Prostate gland (tissue), 2 donors: Measurements from ENCODE around the gene CAPN5. TPM values are rescaled to one million over a fixed set of nuclear protein-coding genes. Genes with fewer than 3 reads are reported as not detected.

Experiments used
- DNase-seq: peaks from one replicate; pipeline ENCODE4 v3.0.0-alpha.2; 2019; ENCODE audit warnings: low spot score
- H3K27ac ChIP-seq, 2 donors: fragments of 200-600 bp; sonication (generic); 2 replicates each; pipeline ENCODE4 v1.5.1; 2017 to 2019
- H3K27me3 ChIP-seq: fragments of 200-600 bp; sonication (generic); replicated peaks from 2 replicates; pipeline ENCODE4 v1.5.1; 2019; ENCODE audit not compliant: insufficient read depth
- H3K36me3 ChIP-seq, 2 donors: fragments of 200-600 bp; sonication (generic); 1 replicate in 1 of 2; 2 replicates in 1 of 2; pipeline versions ENCODE4 v1.5.1 to v1.8.1; 2017 to 2019
- H3K4me1 ChIP-seq: fragments of 200-600 bp; sonication (generic); replicated peaks from 2 replicates; pipeline ENCODE4 v1.5.1; 2019
- H3K4me3 ChIP-seq, 2 donors: fragments of 200-600 bp; sonication (generic); 2 replicates each; pipeline ENCODE4 v1.5.1; 2017 to 2019
- H3K9me3 ChIP-seq: fragments of 200-600 bp; sonication (generic); 2 replicates; pipeline ENCODE4 v1.5.1; 2017
- CTCF ChIP-seq, 4 experiments: fragments of 200-600 bp in 2 of 4; fragments of 450-650 bp in 2 of 4; sonication (generic) in 2 of 4; IDR thresholded peaks; 1 replicate in 3 of 4; 2 replicates in 1 of 4; pipeline ENCODE4 v1.5.1; 2016 to 2019; ENCODE audit warnings: antibody characterized with exemption in 4 of 4, mild to moderate bottlenecking in 2 of 4, moderate library complexity in 2 of 4
- POLR2A ChIP-seq: fragments of 450-650 bp; IDR thresholded peaks from one replicate; pipeline ENCODE4 v1.6.1; 2016; ENCODE audit warnings: antibody characterized with exemption, mild to moderate bottlenecking
- POLR2AphosphoS5 ChIP-seq: sonication (generic); formaldehyde crosslinking; IDR thresholded peaks from one replicate; pipeline ENCODE4 v1.6.1; 2017; ENCODE audit warnings: antibody characterized with exemption
- WGBS: methylation state at CpG from one replicate; pipeline ENCODE4 v1.1.5; 2018; 5-methylcytosine and 5-hydroxymethylcytosine counted together
- intact Hi-C: fragments of 100-400 bp; cut with DNase I; formaldehyde crosslinking; loops from one replicate; pipeline ENCODE4 v1.14.2; 2022
- total RNA-seq, 2 donors: library from RNA; depleted of rRNA; stranded (reverse); fragments of >200 nt; gene quantifications; one replicate each; pipeline ENCODE4 v1.1.0, GENCODE V29; 2016

Gene CAPN5
- total RNA-seq, 2 donors from 2014 or later: 28.6 to 83.5 TPM

DNA sequence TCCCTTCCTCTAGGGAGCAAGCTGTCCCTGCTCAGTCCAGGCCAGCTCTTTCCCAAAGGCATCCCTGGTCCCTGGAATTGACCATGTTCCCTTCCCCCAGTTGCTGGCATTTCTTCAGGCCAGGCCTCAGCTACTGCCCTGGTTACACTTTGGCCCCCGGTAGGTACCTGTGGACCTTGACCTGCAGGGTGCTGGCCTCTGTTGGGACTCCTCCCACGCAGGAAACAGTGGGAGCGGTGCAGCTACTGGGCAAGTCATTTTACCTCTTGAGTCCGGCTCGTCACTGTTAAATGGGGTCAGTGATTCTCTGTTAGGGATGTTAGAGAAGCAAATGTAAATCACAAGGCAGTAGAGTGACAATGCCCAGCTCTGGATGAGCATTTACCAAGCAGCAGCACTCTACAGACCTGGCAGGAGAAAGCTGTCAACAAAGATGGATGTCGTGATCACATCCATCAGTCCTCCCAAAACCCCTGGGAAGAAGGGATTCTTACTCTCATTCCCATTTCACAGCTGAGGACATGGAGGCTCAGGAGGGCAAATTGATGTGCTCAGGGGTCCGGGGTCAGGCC is 78.2 kb downstream of the CAPN5 start:
- Histone ChIP-seq H3K36me3 (no peaks in the 10 kb centered on the region), H3K4me1 (no peaks in the 10 kb centered on the region), H3K9me3 (no peaks in the 10 kb centered on the region), H3K4me3 (no peak overlapping the region), H3K27ac (no peak overlapping the region), H3K27me3 (no peaks in the 10 kb centered on the region)
- intact Hi-C loops: no loop called here
- DNase-seq: no peak
- TF ChIP-seq CTCF (IDR thresholded peaks at IDR 0.05): no peak
- TF ChIP-seq POLR2A: no peak
- TF ChIP-seq POLR2AphosphoS5: no peak
- WGBS: 87% methylated on average over 7 of the region's 7 CpGs

DNA sequence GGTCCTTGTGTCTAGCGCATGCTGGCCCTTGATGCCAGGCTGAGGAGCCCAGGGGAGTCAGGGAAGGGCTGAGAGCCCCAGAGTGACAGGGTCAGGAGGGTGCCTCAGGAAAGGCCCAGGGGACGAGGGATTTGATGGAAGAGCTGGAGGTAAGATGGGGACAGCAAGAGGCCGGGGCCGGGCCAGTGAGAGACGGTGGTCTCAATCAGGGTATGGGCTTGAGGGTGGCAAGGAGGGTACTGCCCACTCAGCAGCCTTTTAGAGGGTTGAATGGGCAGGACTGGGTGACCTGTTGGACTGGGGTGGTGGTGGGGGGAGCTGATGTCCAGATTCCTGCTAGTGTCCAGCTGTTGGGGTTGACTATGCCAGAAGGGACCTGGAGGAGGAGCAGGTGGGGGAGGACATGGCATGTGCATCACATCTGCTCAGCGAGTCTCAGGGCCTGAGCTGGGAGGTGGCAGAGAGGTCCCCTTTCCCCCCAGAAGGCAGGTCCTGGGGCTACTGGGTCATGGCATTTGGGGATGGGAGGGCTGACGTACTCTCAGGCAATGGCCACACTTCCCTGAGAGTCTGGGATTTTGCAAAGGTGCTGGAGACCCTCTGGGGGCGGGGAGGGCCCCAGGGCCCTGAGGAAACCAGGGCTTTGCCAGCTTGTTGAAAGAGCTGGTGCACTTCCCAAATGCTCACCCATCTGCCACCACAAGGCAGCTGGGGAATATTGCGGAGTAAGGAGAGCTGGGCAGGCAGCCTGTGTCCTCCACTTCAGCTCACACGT is 79.7 kb downstream of the CAPN5 start:
- Histone ChIP-seq H3K4me3 (no peak overlapping the region), H3K27me3 (no peaks in the 10 kb centered on the region), H3K27ac (no peak overlapping the region), H3K36me3 (no peaks in the 10 kb centered on the region), H3K9me3 (no peaks in the 10 kb centered on the region), H3K4me1 (no peaks in the 10 kb centered on the region)
- intact Hi-C loops: no loop called here
- 98% methylated on average over 9 of the region's 10 CpGs for WGBS
- TF ChIP-seq POLR2AphosphoS5 (no peak), POLR2A (no peak), CTCF (IDR thresholded peaks at IDR 0.05) (no peak)
- DNase-seq: no peak

GRCh38 chr11:77147036-77147315 is 80.2 kb downstream of the CAPN5 start:
- WGBS: 90% methylated on average over 1 of the region's 1 CpG
- no peak overlapping the region for H3K4me3 ChIP-seq
- H3K36me3 ChIP-seq: no peaks in the 10 kb centered on the region
- intact Hi-C loops: no loop called here
- H3K4me1 ChIP-seq: no peaks in the 10 kb centered on the region
- TF ChIP-seq POLR2AphosphoS5: no peak
- TF ChIP-seq POLR2A: no peak
- TF ChIP-seq CTCF (IDR thresholded peaks at IDR 0.05): no peak
- H3K27me3 ChIP-seq: no peaks in the 10 kb centered on the region
- no peak overlapping the region for H3K27ac ChIP-seq
- no peak for DNase-seq
- no peaks in the 10 kb centered on the region for H3K9me3 ChIP-seq

- H3K36me3 ChIP-seq: no peaks in the 10 kb centered on the region
- peak overlapping the region in 1 of 2 donors; percentile 19 for H3K4me3 ChIP-seq
- intact Hi-C loops: no loop called here
- H3K27me3 ChIP-seq: no peaks in the 10 kb centered on the region
- no peaks in the 10 kb centered on the region for H3K4me1 ChIP-seq
- H3K27ac ChIP-seq: no peak overlapping the region
- WGBS: 26% methylated on average over 20 of the region's 47 CpGs
- DNase-seq: no peak
- no peak for TF ChIP-seq POLR2A
- no peak for TF ChIP-seq CTCF (IDR thresholded peaks at IDR 0.05)
- TF ChIP-seq POLR2AphosphoS5: no peak
- no peaks in the 10 kb centered on the region for H3K9me3 ChIP-seq
Observed at GRCh38 chr11:77147668-77148321, 81.0 kb downstream of the CAPN5 start.
